Measurements from ENCODE around the gene NRXN2.

DNA sequence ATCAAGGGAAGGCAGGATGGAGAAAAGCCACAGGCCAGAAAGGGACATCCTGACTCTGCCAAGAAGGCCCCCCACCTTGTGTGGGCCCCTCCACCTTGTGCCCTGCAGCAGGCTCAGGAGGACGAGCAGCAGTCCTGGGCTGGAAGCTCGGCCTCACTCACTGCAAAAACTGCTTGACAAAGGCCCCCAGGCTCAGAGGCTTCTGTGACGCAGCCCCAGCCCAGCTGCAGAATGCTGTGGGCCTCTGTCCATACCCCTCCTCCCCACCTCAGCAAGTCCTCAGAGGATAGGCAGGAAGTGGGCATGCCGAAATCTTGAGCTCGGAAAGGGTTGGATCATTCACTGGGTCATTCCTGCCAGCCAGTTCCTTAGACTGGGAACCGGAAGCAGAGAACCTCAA lies 61.9 kb downstream of the NRXN2 start:
- TF ChIP-seq POLR2AphosphoS5 (IDR thresholded peaks at IDR 0.05; ENCODE audit: low read depth, low read length) (no peak), FOXP2 (optimal IDR thresholded peaks at IDR 0.05; ENCODE audit: borderline replicate concordance, extremely low read depth, extremely low read length, insufficient read depth) (no peak), TAF1 (IDR thresholded peaks at IDR 0.05; ENCODE audit: borderline replicate concordance, insufficient read depth, low read length) (no peak)
- TF ChIP-seq, protein P1, sequence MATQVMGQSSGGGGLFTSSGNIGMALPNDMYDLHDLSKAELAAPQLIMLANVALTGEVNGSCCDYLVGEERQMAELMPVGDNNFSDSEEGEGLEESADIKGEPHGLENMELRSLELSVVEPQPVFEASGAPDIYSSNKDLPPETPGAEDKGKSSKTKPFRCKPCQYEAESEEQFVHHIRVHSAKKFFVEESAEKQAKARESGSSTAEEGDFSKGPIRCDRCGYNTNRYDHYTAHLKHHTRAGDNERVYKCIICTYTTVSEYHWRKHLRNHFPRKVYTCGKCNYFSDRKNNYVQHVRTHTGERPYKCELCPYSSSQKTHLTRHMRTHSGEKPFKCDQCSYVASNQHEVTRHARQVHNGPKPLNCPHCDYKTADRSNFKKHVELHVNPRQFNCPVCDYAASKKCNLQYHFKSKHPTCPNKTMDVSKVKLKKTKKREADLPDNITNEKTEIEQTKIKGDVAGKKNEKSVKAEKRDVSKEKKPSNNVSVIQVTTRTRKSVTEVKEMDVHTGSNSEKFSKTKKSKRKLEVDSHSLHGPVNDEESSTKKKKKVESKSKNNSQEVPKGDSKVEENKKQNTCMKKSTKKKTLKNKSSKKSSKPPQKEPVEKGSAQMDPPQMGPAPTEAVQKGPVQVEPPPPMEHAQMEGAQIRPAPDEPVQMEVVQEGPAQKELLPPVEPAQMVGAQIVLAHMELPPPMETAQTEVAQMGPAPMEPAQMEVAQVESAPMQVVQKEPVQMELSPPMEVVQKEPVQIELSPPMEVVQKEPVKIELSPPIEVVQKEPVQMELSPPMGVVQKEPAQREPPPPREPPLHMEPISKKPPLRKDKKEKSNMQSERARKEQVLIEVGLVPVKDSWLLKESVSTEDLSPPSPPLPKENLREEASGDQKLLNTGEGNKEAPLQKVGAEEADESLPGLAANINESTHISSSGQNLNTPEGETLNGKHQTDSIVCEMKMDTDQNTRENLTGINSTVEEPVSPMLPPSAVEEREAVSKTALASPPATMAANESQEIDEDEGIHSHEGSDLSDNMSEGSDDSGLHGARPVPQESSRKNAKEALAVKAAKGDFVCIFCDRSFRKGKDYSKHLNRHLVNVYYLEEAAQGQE (IDR thresholded peaks at IDR 0.05; ENCODE audit: insufficient read depth in 1 of 2, low read depth in 2 of 2, low read length in 2 of 2): no peak
